ENCODE data around the gene DEUP1. TPM values are rescaled to one million over a fixed set of nuclear protein-coding genes. Genes with fewer than 3 reads are reported as not detected.

Gene DEUP1
- total and polyA plus RNA-seq, 2 experiments from 2014 or later, result not detected

GRCh38 chr11:93484716-93485115, 154.2 kb downstream of the DEUP1 start:
- Histone ChIP-seq H3K27ac (no peak overlapping the region), H3K79me2 (ENCODE audit: insufficient read depth) (no peaks in the 10 kb centered on the region), H4K20me1 (ENCODE audit: insufficient read depth) (no peaks in the 10 kb centered on the region), H2AFZ (no peak overlapping the region), H3K4me3 (no peak overlapping the region), H3K9me2 (ENCODE audit: insufficient read depth) (no peaks in the 10 kb centered on the region), H3K4me1 (ENCODE audit: insufficient read depth) (no peaks in the 10 kb centered on the region), H3K9ac (no peak overlapping the region), H3K4me2 (ENCODE audit: unreplicated experiment) (no peak overlapping the region), H3K9me3 (ENCODE audit: low read depth) (no peaks in the 10 kb centered on the region), H3K27me3 (replicated peaks; ENCODE audit: insufficient read depth) (no peaks in the 10 kb centered on the region), H3F3A (ENCODE audit: insufficient read depth) (no peaks in the 10 kb centered on the region), H3K36me3 (ENCODE audit: low read depth) (no peaks in the 10 kb centered on the region)
- in situ Hi-C loops (cut with MboI), result no loop called here
- peak; percentile 19 for DNase-seq
- TF ChIP-seq EZH2 (IDR thresholded peaks at IDR 0.05; ENCODE audit: insufficient read depth, poor library complexity, severe bottlenecking) (no peak), EZH2phosphoT487 (IDR thresholded peaks at IDR 0.05; ENCODE audit: insufficient read depth, low read depth) (no peak)
- 32 to 35% methylated on average over 3 of the region's 3 CpGs for WGBS, 2 experiments (ENCODE audit: low coverage in 1 of 2, low lambda C conversion rate in 2 of 2, missing lambda C conversion rate in 2 of 2)

- in situ Hi-C loops (cut with MboI), result no loop called here
- H3K4me3 ChIP-seq, result no peak overlapping the region
- no peak overlapping the region for H3K4me2 ChIP-seq (ENCODE audit: unreplicated experiment)
- H3K27ac ChIP-seq, result no peak overlapping the region
- no peaks in the 10 kb centered on the region for H3F3A ChIP-seq (ENCODE audit: insufficient read depth)
- DNase-seq, result no peak
- TF ChIP-seq EZH2 (IDR thresholded peaks at IDR 0.05; ENCODE audit: insufficient read depth, poor library complexity, severe bottlenecking), result no peak
- no peak for TF ChIP-seq EZH2phosphoT487 (IDR thresholded peaks at IDR 0.05; ENCODE audit: insufficient read depth, low read depth)
- no peaks in the 10 kb centered on the region for H4K20me1 ChIP-seq (ENCODE audit: insufficient read depth)
- H2AFZ ChIP-seq, result no peak overlapping the region
- H3K36me3 ChIP-seq (ENCODE audit: low read depth), result no peaks in the 10 kb centered on the region
- no peak overlapping the region for H3K9ac ChIP-seq
- no peaks in the 10 kb centered on the region for H3K79me2 ChIP-seq (ENCODE audit: insufficient read depth)
- WGBS, 2 experiments (ENCODE audit: low coverage in 1 of 2, low lambda C conversion rate in 2 of 2, missing lambda C conversion rate in 2 of 2), result 74 to 81% methylated on average over 2 of the region's 2 CpGs
- H3K9me3 ChIP-seq (ENCODE audit: low read depth), result no peaks in the 10 kb centered on the region
- H3K9me2 ChIP-seq (ENCODE audit: insufficient read depth), result no peaks in the 10 kb centered on the region
- no peaks in the 10 kb centered on the region for H3K27me3 ChIP-seq (replicated peaks; ENCODE audit: insufficient read depth)
- no peaks in the 10 kb centered on the region for H3K4me1 ChIP-seq (ENCODE audit: insufficient read depth)
Measured at GRCh38 chr11:93485983-93486382, 155.4 kb downstream of the DEUP1 start.

GRCh38 chr11:93487032-93487483, 156.5 kb downstream of the DEUP1 start:
- H3K4me3 ChIP-seq, result no peak overlapping the region
- no peaks in the 10 kb centered on the region for H3K36me3 ChIP-seq (ENCODE audit: low read depth)
- H3K4me2 ChIP-seq (ENCODE audit: unreplicated experiment), result no peak overlapping the region
- in situ Hi-C loops (cut with MboI), result no loop called here
- 46 to 47% methylated on average over 7 of the region's 7 CpGs for WGBS, 2 experiments (ENCODE audit: low coverage in 1 of 2, low lambda C conversion rate in 2 of 2, missing lambda C conversion rate in 2 of 2)
- H3F3A ChIP-seq (ENCODE audit: insufficient read depth), result no peaks in the 10 kb centered on the region
- no peak for DNase-seq
- no peak overlapping the region for H2AFZ ChIP-seq
- no peaks in the 10 kb centered on the region for H3K9me2 ChIP-seq (ENCODE audit: insufficient read depth)
- no peaks in the 10 kb centered on the region for H3K27me3 ChIP-seq (replicated peaks; ENCODE audit: insufficient read depth)
- H3K79me2 ChIP-seq (ENCODE audit: insufficient read depth), result no peaks in the 10 kb centered on the region
- H3K27ac ChIP-seq, result no peak overlapping the region
- no peaks in the 10 kb centered on the region for H4K20me1 ChIP-seq (ENCODE audit: insufficient read depth)
- TF ChIP-seq EZH2 (IDR thresholded peaks at IDR 0.05; ENCODE audit: insufficient read depth, poor library complexity, severe bottlenecking) (no peak), EZH2phosphoT487 (IDR thresholded peaks at IDR 0.05; ENCODE audit: insufficient read depth, low read depth) (no peak)
- H3K4me1 ChIP-seq (ENCODE audit: insufficient read depth), result no peaks in the 10 kb centered on the region
- no peak overlapping the region for H3K9ac ChIP-seq
- no peaks in the 10 kb centered on the region for H3K9me3 ChIP-seq (ENCODE audit: low read depth)

Other genes starting within 250 kb of the DEUP1 start
- 2.9 and 4.4 TPM in 2 replicates for gene SLC36A4, start 132.8 kb upstream of the DEUP1 start, total RNA-seq (2014; rRNA removed; shearing (Covaris generic))
- gene SLC36A4, start 132.8 kb upstream of the DEUP1 start, polyA plus RNA-seq (2016; fragmentation: Nextera tagmentation; extraction: Ambion mirVana), result 18.1 and 21.2 TPM in 2 replicates
- 12.9 and 20.7 TPM in 2 replicates for gene SMCO4, start 212.6 kb downstream of the DEUP1 start, total RNA-seq (2014; rRNA removed; shearing (Covaris generic))
- 16.8 and 21.1 TPM in 2 replicates for gene SMCO4, start 212.6 kb downstream of the DEUP1 start, polyA plus RNA-seq (2016; fragmentation: Nextera tagmentation; extraction: Ambion mirVana)